Neural progenitor cell (in vitro differentiated cells): ENCODE data around the gene METTL5. TPM values are rescaled to one million over a fixed set of nuclear protein-coding genes. Genes with fewer than 3 reads are reported as not detected.

Source experiments
- DNase-seq: peaks from one replicate; pipeline ENCODE4 v3.0.0-alpha.2; 2016; ENCODE audit warnings: low spot score
- H2AFZ ChIP-seq: fragments of 200-600 bp; sonication (generic); replicated peaks from 2 replicates; pipeline ENCODE4 v1.6.1; 2016; ENCODE audit warnings: antibody characterized with exemption
- H3F3A ChIP-seq: fragments of 200-600 bp; sonication (generic); 2 replicates; pipeline ENCODE4 v1.6.1; 2016; ENCODE audit warnings: antibody characterized with exemption, low read depth
- H3K27ac ChIP-seq: fragments of 200-600 bp; sonication (generic); 2 replicates; pipeline ENCODE4 v1.5.1; 2016; ENCODE audit warnings: mild to moderate bottlenecking
- H3K27me3 ChIP-seq: fragments of 200-600 bp; sonication (generic); 2 replicates; pipeline ENCODE4 v1.6.1; 2016; ENCODE audit warnings: mild to moderate bottlenecking, moderate library complexity
- H3K36me3 ChIP-seq: fragments of 200-600 bp; sonication (generic); 2 replicates; pipeline ENCODE4 v1.5.1; 2016
- H3K4me1 ChIP-seq: fragments of 200-600 bp; sonication (generic); 2 replicates; pipeline ENCODE4 v1.6.1; 2016; ENCODE audit warnings: mixed run types
- H3K4me2 ChIP-seq: fragments of 200-600 bp; sonication (generic); 2 replicates; pipeline ENCODE4 v1.6.1; 2016
- H3K4me3 ChIP-seq: fragments of 200-600 bp; sonication (generic); 2 replicates; pipeline ENCODE4 v1.5.1; 2016
- H3K79me2 ChIP-seq: fragments of 200-600 bp; sonication (generic); 2 replicates; pipeline ENCODE4 v1.6.1; 2016; ENCODE audit warnings: low read depth
- H3K9ac ChIP-seq: fragments of 200-600 bp; sonication (generic); 2 replicates; pipeline ENCODE4 v1.6.1; 2016
- H3K9me3 ChIP-seq: fragments of 200-600 bp; sonication (generic); 2 replicates; pipeline ENCODE4 v1.5.1; 2016; ENCODE audit warnings: low read depth
- H4K20me1 ChIP-seq: fragments of 200-600 bp; sonication (generic); 2 replicates; pipeline ENCODE4 v1.6.1; 2016; ENCODE audit warnings: low read depth
- H3K27ac Mint-ChIP-seq: 3 replicates; pipeline ENCODE4 v1.8.0; 2021; ENCODE audit warnings: mixed read lengths
- H3K27me3 Mint-ChIP-seq: 2 replicates; pipeline ENCODE4 v1.8.0; 2022; ENCODE audit warnings: low read depth, mild to moderate bottlenecking, inconsistent platforms, moderate library complexity, mixed read lengths; ENCODE audit not compliant: insufficient read depth
- H3K36me3 Mint-ChIP-seq: 3 replicates; pipeline ENCODE4 v1.8.0; 2021; ENCODE audit warnings: mixed read lengths
- H3K4me1 Mint-ChIP-seq: 3 replicates; pipeline ENCODE4 v1.8.0; 2021; ENCODE audit warnings: mixed read lengths
- H3K4me3 Mint-ChIP-seq: 3 replicates; pipeline ENCODE4 v1.8.0; 2021; ENCODE audit warnings: mild to moderate bottlenecking, moderate library complexity, mixed read lengths
- H3K9me3 Mint-ChIP-seq: 3 replicates; pipeline ENCODE4 v1.8.0; 2020; ENCODE audit warnings: mixed read lengths
- EZH2 ChIP-seq: fragments of 200-600 bp; sonication (generic); IDR thresholded peaks from 2 replicates; pipeline ENCODE4 v1.6.1; 2017; ENCODE audit warnings: antibody characterized with exemption, mild to moderate bottlenecking, moderate library complexity
- EZH2phosphoT487 ChIP-seq: fragments of 200-600 bp; sonication (generic); IDR thresholded peaks from 2 replicates; pipeline ENCODE4 v1.6.1; 2017; ENCODE audit warnings: antibody characterized with exemption
- total RNA-seq: library from RNA; depleted of rRNA; stranded (reverse); fragments of >200 nt; gene quantifications from 2 replicates; pipeline ENCODE4 v1.2.3, GENCODE V29; 2015; ENCODE audit warnings: low replicate concordance
- TF ChIP-seq, protein P1 (sequence below): fragments of 200-600 bp; sonication (generic); IDR thresholded peaks from 2 replicates; pipeline ENCODE4 v1.5.1; 2017; ENCODE audit warnings: antibody characterized with exemption, mild to moderate bottlenecking

The METTL5 gene
- total RNA-seq, 1 donor from 2014 or later: 146 TPM

GRCh38 chr2:169796441-169796840 lies 28.3 kb downstream of the METTL5 start:
- H3K9me3 Mint-ChIP-seq: no peaks in the 10 kb centered on the region
- peaks cover 12% of the 10 kb centered on the region for H3K4me1 Mint-ChIP-seq
- no peak overlapping the region for H2AFZ ChIP-seq
- H3F3A ChIP-seq: peaks cover 6% of the 10 kb centered on the region
- peaks cover 26% of the 10 kb centered on the region for H3K79me2 ChIP-seq
- no peak overlapping the region for H3K4me3 Mint-ChIP-seq
- H4K20me1 ChIP-seq: peaks cover 15% of the 10 kb centered on the region
- no peak overlapping the region for H3K4me3 ChIP-seq
- no peak overlapping the region for H3K27ac Mint-ChIP-seq
- H3K4me2 ChIP-seq: no peak overlapping the region
- no peak overlapping the region for H3K27ac ChIP-seq
- H3K4me1 ChIP-seq: no peaks in the 10 kb centered on the region
- DNase-seq: no peak
- no peaks in the 10 kb centered on the region for H3K36me3 ChIP-seq
- H3K9ac ChIP-seq: no peak overlapping the region
- H3K27me3 ChIP-seq: no peaks in the 10 kb centered on the region
- TF ChIP-seq EZH2phosphoT487 (no peak), EZH2 (no peak)
- TF ChIP-seq, protein P1, sequence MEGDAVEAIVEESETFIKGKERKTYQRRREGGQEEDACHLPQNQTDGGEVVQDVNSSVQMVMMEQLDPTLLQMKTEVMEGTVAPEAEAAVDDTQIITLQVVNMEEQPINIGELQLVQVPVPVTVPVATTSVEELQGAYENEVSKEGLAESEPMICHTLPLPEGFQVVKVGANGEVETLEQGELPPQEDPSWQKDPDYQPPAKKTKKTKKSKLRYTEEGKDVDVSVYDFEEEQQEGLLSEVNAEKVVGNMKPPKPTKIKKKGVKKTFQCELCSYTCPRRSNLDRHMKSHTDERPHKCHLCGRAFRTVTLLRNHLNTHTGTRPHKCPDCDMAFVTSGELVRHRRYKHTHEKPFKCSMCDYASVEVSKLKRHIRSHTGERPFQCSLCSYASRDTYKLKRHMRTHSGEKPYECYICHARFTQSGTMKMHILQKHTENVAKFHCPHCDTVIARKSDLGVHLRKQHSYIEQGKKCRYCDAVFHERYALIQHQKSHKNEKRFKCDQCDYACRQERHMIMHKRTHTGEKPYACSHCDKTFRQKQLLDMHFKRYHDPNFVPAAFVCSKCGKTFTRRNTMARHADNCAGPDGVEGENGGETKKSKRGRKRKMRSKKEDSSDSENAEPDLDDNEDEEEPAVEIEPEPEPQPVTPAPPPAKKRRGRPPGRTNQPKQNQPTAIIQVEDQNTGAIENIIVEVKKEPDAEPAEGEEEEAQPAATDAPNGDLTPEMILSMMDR: no peak
- H3K27me3 Mint-ChIP-seq: peaks cover 2% of the 10 kb centered on the region
- no peaks in the 10 kb centered on the region for H3K9me3 ChIP-seq
- H3K36me3 Mint-ChIP-seq: peaks cover 9% of the 10 kb centered on the region

DNA sequence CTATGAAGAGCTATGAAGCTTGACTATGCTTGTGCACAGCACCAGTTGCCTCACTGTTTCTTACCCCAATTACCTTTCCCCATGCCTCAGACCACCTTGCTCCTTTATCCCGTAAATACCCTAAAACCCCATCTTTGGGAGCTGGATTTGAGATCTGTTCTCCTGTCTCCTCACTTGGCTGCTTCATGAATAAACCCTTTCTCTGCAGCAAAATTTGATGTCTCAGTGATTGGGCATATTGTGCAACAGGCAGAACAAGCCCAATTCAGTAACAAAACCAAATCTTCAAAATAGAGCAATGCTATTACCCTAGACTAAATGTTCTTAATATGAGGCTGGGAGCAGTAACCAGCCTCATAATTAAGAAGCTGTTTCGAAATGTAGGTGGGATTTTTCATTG lies 29.5 kb downstream of the METTL5 start:
- Histone ChIP-seq H3K9me3 (no peaks in the 10 kb centered on the region), H3K79me2 (peaks cover 13% of the 10 kb centered on the region), H3K4me1 (no peaks in the 10 kb centered on the region), H3K36me3 (no peaks in the 10 kb centered on the region), H3K4me2 (no peak overlapping the region), H3K9ac (no peak overlapping the region), H3K27me3 (no peaks in the 10 kb centered on the region), H3K4me3 (no peak overlapping the region), H3F3A (peaks cover 14% of the 10 kb centered on the region), H2AFZ (no peak overlapping the region), H4K20me1 (peaks cover 7% of the 10 kb centered on the region), H3K27ac (no peak overlapping the region)
- H3K9me3 Mint-ChIP-seq: no peaks in the 10 kb centered on the region
- no peak overlapping the region for H3K27ac Mint-ChIP-seq
- no peak overlapping the region for H3K4me3 Mint-ChIP-seq
- H3K36me3 Mint-ChIP-seq: peaks cover 6% of the 10 kb centered on the region
- TF ChIP-seq, protein P1: no peak
- TF ChIP-seq EZH2 (no peak), EZH2phosphoT487 (no peak)
- H3K27me3 Mint-ChIP-seq: peaks cover 2% of the 10 kb centered on the region
- DNase-seq: no peak
- peaks cover 9% of the 10 kb centered on the region for H3K4me1 Mint-ChIP-seq

GRCh38 chr2:169790581-169790980 lies 34.1 kb downstream of the METTL5 start:
- no peak overlapping the region for H2AFZ ChIP-seq
- H3K4me1 Mint-ChIP-seq: peaks cover 8% of the 10 kb centered on the region
- no peak for DNase-seq

More at GRCh38 chr2:169790581-169790980, 34.1 kb downstream of the METTL5 start:
- no peak overlapping the region for H3K4me3 Mint-ChIP-seq
- Histone ChIP-seq H3K27me3 (no peaks in the 10 kb centered on the region), H3K4me3 (no peak overlapping the region), H3K9me3 (no peaks in the 10 kb centered on the region), H3K79me2 (no peaks in the 10 kb centered on the region), H3K4me1 (peaks cover 6% of the 10 kb centered on the region), H3F3A (peaks cover 28% of the 10 kb centered on the region), H3K27ac (no peak overlapping the region), H4K20me1 (no peaks in the 10 kb centered on the region), H3K36me3 (no peaks in the 10 kb centered on the region), H3K4me2 (no peak overlapping the region), H3K9ac (no peak overlapping the region)
- TF ChIP-seq, protein P1: no peak
- TF ChIP-seq EZH2phosphoT487: no peak
- TF ChIP-seq EZH2: no peak
- peaks cover 7% of the 10 kb centered on the region for H3K36me3 Mint-ChIP-seq
- peaks cover 2% of the 10 kb centered on the region for H3K27me3 Mint-ChIP-seq
- H3K9me3 Mint-ChIP-seq: no peaks in the 10 kb centered on the region
- no peak overlapping the region for H3K27ac Mint-ChIP-seq
